ENCODE measurements around the gene MVK. TPM values are rescaled to one million over a fixed set of nuclear protein-coding genes. Genes with fewer than 3 reads are reported as not detected.

Gene MVK
- total and polyA plus RNA-seq, 2 of the 4 experiments (the other 2 are of a cell fraction): 6.6 to 11.5 TPM

- dilution Hi-C loops (cut with HindIII; ENCODE audit: low sequenced_read_pairs, unreplicated experiment) (no loop called here), intact Hi-C loops (cut with micrococcal nuclease) (no loop called here), in situ Hi-C loops (cut with MboI; ENCODE audit: low sequenced_read_pairs) (no loop called here)
- H2BK120ac ChIP-seq (ENCODE audit: low read depth, low read length): no peak overlapping the region
- no peak overlapping the region for H4K91ac ChIP-seq (ENCODE audit: insufficient read depth, low read depth, low read length)
- H3K14ac ChIP-seq (replicated peaks; ENCODE audit: low read depth, low read length): no peak overlapping the region
- H2BK15ac ChIP-seq (ENCODE audit: low read depth, low read length): no peak overlapping the region
- peaks cover 28% of the 10 kb centered on the region for H3K27me3 ChIP-seq (ENCODE audit: control insufficient read depth, insufficient read depth, low read length)
- no peaks in the 10 kb centered on the region for H4K20me1 ChIP-seq (ENCODE audit: insufficient read depth, low read length)
- no peak overlapping the region for H2BK20ac ChIP-seq (ENCODE audit: low read depth, low read length)
- H3K79me1 ChIP-seq (ENCODE audit: low read depth in 1 of 2, low read length in 2 of 2): no peaks in the 10 kb centered on the region
- H3K27ac ChIP-seq (ENCODE audit: insufficient read depth, low read length): no peak overlapping the region
- no peaks in the 10 kb centered on the region for H3K9me1 ChIP-seq (ENCODE audit: insufficient read depth, low read length)
- ATAC-seq (ENCODE audit: low read depth) (no peak), DNase-seq (no peak)
- no peak overlapping the region for H2AK9ac ChIP-seq (replicated peaks; ENCODE audit: low read depth, low read length, poor library complexity)
- no peak overlapping the region for H4K8ac ChIP-seq (ENCODE audit: low read depth in 2 of 2, low read length in 2 of 2)
- no peaks in the 10 kb centered on the region for H3K9me3 ChIP-seq (ENCODE audit: control insufficient read depth, insufficient read depth, low read length)
- 42% methylated on average over 2 of the region's 3 CpGs; no CpG with 5 or more reads in 1 of the 2 experiments for WGBS, 2 experiments (ENCODE audit: extremely low coverage in 2 of 2, insufficient read length in 1 of 2)
- ChIA-PET CTCF (interaction anchor here (1.3 kb wide), 1 partner anchor 38 kb away, joined by 3 read pairs; no protein-coding TSS in a partner anchor), POLR2A (ENCODE audit: unreplicated experiment) (no interaction called here)
- no peak overlapping the region for H3K18ac ChIP-seq (ENCODE audit: low read depth, low read length)
- H3K4me2 ChIP-seq (ENCODE audit: low read depth, low read length): no peak overlapping the region
- H3K36me3 ChIP-seq (ENCODE audit: control insufficient read depth, insufficient read depth, low read length): no peaks in the 10 kb centered on the region
- no peak overlapping the region for H3K4me3 ChIP-seq (ENCODE audit: insufficient read depth, low read depth, low read length)
- no peak overlapping the region for H3K9ac ChIP-seq (ENCODE audit: low read depth, low read length)
- TF ChIP-seq MAZ (IDR thresholded peaks at IDR 0.05; ENCODE audit: borderline replicate concordance, low read depth, low read length): no peak
- TF ChIP-seq BHLHE40 (IDR thresholded peaks at IDR 0.05; ENCODE audit: low read depth, low read length): no peak
- no peak overlapping the region for H2BK5ac ChIP-seq (ENCODE audit: low read depth, low read length, poor library complexity, severe bottlenecking)
- no peaks in the 10 kb centered on the region for H3K4me1 ChIP-seq (ENCODE audit: control insufficient read depth, insufficient read depth, low read length)
- no peak overlapping the region for H3K4ac ChIP-seq (ENCODE audit: low read depth, low read length)
- H3K56ac ChIP-seq (ENCODE audit: extremely low read depth, insufficient read depth, low read length): no peak overlapping the region
- no peak overlapping the region for H3K23ac ChIP-seq (ENCODE audit: low read depth, low read length)
- no peak overlapping the region for H2AFZ ChIP-seq (replicated peaks; ENCODE audit: low read length, poor library complexity)
- no peak overlapping the region for H2AK5ac ChIP-seq (ENCODE audit: low read depth, low read length)
- no TSS peak for BruUV-seq (replicated peaks)
- H4K5ac ChIP-seq (ENCODE audit: low read depth, low read length): no peak overlapping the region
These were observed 67.4 kb downstream of the MVK start for GRCh38 chr12:109640961-109641360.
